ENCODE measurements around the gene P2RY11.

The P2RY11 gene

DNA sequence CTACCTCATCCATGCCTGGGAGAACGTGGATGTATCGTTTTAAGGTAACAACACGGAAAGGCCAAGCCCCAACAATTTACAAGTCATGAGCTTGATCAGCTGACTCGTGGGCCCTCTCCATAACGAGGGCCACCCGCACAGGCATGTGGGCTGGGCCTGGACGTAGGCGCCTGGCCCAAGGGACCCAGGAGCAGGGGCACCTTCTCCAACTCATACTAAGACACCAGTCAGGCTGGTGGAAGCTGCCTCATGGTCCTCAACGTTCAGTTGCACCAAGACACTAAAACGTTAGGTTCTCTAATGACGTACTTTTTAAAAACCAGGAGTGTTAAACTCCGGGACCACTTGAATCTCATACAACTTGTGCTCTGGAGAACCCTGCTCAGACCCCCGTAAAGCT is 30.0 kb downstream of the P2RY11 start:
- no peak for DNase-seq (ENCODE audit: low read depth, low spot score)

DNA sequence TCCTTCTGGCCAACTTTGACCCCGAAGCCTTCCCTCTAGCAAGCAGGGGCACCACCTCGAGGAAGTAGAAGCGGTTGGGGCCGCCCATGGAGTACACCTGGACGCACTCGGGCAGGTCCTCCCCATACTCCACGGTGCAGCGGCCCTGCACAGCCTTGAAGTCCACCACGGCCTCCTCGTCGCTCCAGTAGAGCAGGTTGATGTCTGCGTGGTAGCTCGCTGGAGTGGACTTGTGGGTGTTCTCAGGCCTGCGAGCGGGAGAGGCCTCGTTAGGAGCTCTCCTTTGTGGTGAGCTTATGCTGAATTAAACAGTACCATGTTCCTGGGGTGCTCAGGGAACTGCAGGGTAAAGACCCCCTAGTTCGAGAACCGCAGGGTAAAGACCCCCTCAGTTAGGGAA is 30.5 kb downstream of the P2RY11 start:
- no peak for DNase-seq (ENCODE audit: low read depth, low spot score)

DNA sequence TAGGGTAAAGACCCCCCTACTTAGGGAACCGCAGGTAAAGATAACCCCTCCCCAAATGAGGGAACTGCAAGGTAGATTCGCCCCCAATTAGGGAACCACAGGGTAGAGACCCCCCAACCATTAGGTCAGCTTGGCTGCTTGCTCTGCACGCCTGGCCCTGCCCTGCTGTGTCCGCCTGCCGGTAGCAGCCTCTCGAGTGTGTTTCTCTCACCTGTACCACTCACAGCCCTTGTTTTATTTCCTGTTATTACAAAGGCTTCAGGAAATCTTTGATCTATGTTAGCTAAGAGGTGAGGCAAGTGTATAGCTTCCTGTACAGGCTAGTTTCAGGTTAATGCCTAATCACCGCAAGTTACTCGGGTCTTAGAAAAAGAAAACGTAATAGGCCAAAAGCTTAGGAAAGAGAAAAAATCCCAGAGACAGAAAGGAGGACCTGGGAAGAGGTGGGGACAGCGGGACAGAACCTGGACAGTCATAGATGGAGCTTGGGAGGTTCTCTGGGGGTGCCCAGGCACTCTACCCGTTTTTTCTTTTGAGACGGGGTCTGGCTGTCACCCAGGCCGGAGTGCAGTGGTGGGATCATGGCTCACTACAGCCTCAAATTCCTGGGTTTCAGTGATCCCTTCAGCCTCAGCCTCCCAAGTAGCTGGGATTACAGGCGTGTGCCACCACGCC is 31.3 kb downstream of the P2RY11 start:
- no peak for DNase-seq (ENCODE audit: low read depth, low spot score)

DNA sequence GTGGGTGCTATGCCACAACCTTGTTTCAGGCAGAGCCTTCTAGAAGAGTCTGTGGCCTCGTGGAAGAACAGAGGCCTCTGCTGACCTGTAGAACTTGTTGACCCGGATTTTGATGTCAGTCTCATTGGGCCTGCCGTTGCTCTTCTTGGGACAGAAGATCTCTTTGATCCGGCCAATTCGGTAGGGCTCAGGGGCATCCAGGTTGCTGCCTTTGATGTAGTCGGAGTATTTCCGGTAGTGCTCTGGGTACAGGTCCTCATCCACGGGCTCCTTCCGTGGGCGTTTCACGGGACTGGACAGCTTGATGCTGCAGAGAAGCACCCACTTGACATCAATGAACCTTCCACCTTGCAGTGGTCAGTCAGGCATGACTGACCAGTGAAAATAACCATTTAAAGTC is 32.2 kb downstream of the P2RY11 start:
- no peak for DNase-seq (ENCODE audit: low read depth, low spot score)

DNA sequence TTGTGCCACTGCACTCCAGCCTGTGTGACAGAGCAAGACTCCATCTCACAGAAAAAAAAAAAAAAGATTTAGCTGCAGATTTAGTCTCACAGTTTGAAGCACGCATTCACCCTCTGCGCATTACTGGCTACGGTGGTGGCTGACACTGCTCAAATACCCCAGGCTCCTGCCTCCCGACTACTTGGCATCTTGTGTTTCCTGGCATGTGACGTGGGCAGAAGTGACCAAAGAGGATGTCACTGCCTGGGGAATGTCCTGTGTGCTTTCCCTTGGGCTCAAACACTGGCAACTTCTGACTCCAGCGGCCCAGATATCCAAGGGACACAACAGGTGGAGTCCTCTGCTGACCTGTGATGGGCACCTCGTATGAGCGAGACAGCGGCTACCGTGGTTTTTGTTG is 32.9 kb downstream of the P2RY11 start:
- no peak for DNase-seq (ENCODE audit: low read depth, low spot score)

DNA sequence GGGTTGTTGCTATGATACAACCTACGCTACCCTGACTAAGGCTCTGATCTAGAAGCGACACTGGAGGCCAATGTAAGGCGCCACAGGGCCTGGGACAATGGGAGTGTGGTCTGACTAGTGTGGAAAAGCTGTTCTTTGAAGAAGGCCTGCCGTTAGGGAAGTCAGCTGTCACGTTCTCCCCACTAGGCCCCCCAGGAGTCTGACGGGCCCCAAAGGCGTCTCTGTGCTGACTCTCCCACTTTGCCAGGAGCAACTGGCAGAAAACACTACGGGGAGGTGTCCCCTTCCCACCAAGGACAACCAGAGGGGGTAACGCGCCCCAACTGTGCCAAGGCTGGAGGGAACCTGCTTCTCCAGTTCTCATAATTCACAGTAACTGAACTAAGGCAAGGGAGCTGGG is 33.5 kb downstream of the P2RY11 start:
- no peak for DNase-seq (ENCODE audit: low read depth, low spot score)

DNA sequence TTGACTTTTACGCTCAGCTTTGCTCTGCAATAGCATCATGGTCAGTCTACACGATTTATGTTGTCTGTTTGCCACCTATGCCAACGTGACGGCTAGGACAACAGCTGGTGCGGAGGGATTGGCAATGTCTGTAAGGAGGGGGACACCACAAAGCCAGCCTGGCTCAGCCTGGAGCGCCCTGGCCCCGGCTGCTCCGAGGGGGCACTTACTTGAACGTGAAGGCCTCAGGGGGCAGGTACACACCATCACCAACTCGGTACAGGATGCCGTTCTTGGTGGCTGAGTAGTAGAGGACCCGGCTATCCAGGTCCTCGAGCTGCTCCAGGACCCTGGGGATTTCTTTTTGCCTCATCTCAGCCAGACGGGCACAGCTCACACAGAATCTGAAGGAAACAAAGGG is 34.6 kb downstream of the P2RY11 start:
- DNase-seq (ENCODE audit: low read depth, low spot score) = no peak

DNA sequence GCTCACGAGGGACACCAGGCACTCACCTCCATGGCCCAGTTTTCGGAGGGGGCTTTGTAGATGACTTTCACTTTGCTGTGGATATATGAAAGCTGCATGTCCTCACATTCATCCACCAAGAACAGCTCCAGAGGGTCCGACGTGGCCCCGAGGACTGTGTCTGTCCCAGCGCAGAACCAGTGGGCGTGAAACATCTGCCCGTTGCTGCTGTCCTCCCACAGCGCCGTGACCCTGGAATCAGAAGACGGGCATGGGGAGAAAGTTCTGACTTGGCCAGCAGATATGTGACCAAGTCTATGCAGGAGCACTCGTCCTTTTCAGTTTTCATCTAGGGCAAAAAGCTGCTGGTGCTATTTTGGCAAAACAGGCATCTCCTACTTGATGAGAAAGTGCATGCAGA is 37.9 kb downstream of the P2RY11 start:
- no peak for DNase-seq (ENCODE audit: low read depth, low spot score)

DNA sequence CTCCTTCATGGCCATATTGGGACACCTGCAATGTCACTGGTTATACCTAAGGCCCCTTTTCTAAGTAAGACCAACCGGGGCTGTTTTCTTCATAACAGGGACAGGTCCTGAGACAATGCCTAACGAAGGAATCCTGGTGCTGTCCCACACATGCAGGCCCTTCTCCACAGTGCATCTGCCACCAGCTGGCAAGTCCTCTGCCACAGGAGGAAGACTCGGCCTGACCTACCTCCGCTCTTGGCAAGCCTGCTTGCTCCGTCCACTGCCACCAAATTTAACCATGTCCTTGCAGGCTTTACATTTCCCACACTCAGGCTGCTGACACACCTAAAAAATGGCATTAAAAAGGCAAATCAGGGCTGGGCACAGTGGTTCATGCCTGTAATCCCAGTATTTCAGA is 40.0 kb downstream of the P2RY11 start:
- DNase-seq (ENCODE audit: low read depth, low spot score) = no peak

DNA sequence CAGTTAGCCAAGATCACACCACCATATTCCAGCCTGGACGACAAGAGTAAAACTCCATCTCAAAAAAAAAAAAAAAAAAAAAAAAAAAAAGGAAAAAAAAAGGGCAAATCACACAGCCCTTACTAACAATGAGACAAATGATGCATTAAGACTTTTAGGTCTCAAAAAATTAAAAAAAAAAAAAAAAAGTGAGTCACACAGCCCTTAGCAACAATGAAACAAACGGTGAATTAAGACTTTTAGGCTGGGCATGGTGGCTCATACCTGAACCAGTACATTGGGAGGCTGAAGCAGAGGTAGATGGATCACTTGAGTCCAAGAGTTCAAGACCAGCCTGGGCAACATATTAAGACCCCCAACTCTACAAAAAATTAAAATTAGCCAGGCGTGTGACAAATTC is 40.6 kb downstream of the P2RY11 start:
- no peak for DNase-seq (ENCODE audit: low read depth, low spot score)

DNA sequence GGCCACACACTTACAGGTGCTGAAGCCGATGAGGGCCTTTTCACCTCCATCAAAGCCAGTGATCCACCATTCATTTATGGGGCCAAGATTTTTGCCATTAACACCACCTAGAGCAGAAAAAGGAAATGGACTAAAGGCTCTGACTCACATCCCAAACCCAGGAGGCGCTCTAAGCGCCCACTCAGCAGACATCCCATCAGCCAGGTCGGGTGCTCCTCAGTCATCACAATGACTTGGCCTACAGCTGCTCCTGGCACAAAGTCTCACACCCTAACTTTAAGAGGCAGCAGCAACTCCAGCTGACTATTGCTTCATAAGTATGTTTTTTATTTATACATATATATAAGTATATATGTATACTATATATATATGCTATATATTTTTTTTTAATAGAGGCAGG is 44.3 kb downstream of the P2RY11 start:
- no peak for DNase-seq (ENCODE audit: low read depth, low spot score)

DNA sequence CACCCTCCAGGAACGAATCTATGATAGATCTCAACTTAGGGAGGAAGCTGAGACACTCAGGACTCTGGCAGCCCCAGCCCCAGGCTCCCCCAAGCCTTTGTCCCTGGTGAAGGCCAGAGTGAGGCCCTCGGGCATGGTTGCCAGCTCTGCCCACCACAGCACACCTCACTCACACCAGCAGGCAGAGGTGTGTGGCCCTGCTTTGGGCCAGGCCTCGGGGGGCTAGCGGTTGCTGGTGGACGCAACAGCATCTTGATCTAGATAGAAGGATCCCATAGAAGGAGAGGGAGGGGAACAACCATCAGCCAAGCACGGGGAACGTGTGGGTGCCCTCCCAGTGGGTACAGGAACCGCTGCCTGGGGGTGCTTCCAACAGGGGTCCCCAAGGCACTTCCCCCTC is 46.6 kb downstream of the P2RY11 start:
- no peak for DNase-seq (ENCODE audit: low read depth, low spot score)

DNA sequence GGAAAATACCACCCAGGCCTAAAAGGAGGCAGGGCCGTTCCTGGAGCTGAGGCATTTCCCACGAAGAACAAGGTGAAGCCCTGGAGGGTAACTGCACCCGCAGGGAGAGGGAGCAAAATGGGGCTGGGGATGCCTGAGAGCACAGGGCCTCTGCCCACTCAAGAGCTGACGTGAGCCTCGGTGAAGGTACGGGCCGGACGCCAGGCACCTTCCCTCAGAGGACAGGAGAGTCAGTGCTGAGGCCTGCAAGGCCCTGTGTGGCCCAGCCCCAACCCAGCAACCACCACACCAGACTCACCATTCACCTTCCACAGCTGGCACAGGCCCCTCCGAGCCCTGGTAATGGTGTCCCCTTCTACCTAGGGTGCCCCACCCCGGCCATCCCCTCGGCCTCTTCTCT is 47.0 kb downstream of the P2RY11 start:
- no peak for DNase-seq (ENCODE audit: low read depth, low spot score)

DNA sequence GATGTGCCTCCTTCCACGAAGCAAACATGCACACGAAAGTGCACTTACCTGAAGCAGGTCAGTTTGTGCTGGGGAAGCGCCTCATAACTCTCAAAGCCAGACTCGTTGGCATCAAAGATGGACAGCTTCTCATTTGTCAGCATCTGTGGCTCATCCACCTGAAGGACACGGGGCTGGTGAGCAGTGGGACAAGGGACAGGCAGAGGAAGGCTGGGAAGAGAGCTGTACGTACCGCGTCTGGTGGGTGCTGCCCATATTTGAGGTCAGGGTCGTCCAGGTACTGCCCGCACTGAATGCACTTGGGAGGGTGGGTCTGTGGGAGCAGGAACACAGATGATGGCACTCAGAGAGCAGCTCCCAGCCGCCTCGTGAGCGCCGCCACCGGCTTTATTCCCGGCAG is 48.1 kb downstream of the P2RY11 start:
- DNase-seq (ENCODE audit: low read depth, low spot score) = no peak

DNA sequence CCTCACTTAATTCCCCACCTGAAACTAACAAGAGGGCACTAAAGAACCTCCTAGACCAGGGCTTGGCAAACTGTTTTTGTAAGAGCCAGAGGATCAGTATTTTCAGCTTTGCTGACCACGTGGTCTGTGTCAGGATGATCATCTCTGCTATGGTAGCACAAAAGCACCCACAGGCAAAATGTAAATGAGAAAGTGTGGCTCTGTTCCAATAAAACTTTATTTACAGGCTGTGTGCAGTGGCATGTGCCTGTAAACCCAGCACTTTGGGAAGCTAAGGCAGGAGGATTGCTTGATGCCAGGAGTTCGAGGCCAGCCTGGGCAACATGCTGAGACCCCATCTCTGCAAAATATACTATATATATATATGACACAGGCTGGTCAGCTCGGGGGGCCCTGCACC is 52.0 kb downstream of the P2RY11 start:
- no peak for DNase-seq (ENCODE audit: low read depth, low spot score)
